SJCRH30 (cell line): Measurements from ENCODE around the gene IFNK. TPM values are rescaled to one million over a fixed set of nuclear protein-coding genes. Genes with fewer than 3 reads are reported as not detected.

Experiments used
- DNase-seq, 2 experiments: peaks; one replicate each; pipeline ENCODE4 v3.0.0-alpha.2; 2015 to 2020
- H3K27ac ChIP-seq: fragments of 250-450 bp; sonication (Bioruptor Pico); 2 replicates; pipeline ENCODE4 v1.5.1; 2020; ENCODE audit warnings: mild to moderate bottlenecking, moderate library complexity
- H3K27me3 ChIP-seq: fragments of 250-450 bp; sonication (Bioruptor Pico); 2 replicates; pipeline ENCODE4 v1.5.1; 2020; ENCODE audit warnings: mild to moderate bottlenecking, moderate library complexity
- H3K36me3 ChIP-seq: fragments of 250-450 bp; sonication (Bioruptor Pico); 2 replicates; pipeline ENCODE4 v1.5.1; 2020; ENCODE audit warnings: mild to moderate bottlenecking, moderate library complexity
- H3K4me1 ChIP-seq: fragments of 250-450 bp; sonication (Bioruptor Pico); 2 replicates; pipeline ENCODE4 v1.5.1; 2020; ENCODE audit warnings: mild to moderate bottlenecking, moderate library complexity
- H3K4me3 ChIP-seq: fragments of 250-450 bp; sonication (Bioruptor Pico); 2 replicates; pipeline ENCODE4 v1.5.1; 2020; ENCODE audit warnings: mild to moderate bottlenecking, moderate library complexity
- H3K9me3 ChIP-seq: fragments of 250-450 bp; sonication (Bioruptor Pico); replicated peaks from 2 replicates; pipeline ENCODE4 v1.5.1; 2020; ENCODE audit warnings: mild to moderate bottlenecking, moderate library complexity
- total RNA-seq: library from RNA; depleted of rRNA; stranded (reverse); fragments of >200 nt; shearing (Covaris generic); gene quantifications from 2 replicates; pipeline ENCODE4 v1.2.3, GENCODE V29; 2014

The IFNK gene
- total RNA-seq, 1 experiment from 2014 or later: not detected

- H3K9me3 ChIP-seq: no peaks in the 10 kb centered on the region
- H3K4me3 ChIP-seq: peak overlapping the region; percentile 56
- no peaks in the 10 kb centered on the region for H3K36me3 ChIP-seq
- H3K27ac ChIP-seq: no peak overlapping the region
- no peaks in the 10 kb centered on the region for H3K4me1 ChIP-seq
- H3K27me3 ChIP-seq: no peaks in the 10 kb centered on the region
- peak in 1 of 2 experiments; percentile 10 for DNase-seq
These were observed 4.2 kb downstream of the IFNK start for GRCh38 chr9:27528076-27528885.

GRCh38 chr9:27528886-27529315 lies 4.8 kb downstream of the IFNK start:
- Histone ChIP-seq H3K27me3 (no peaks in the 10 kb centered on the region), H3K4me1 (no peaks in the 10 kb centered on the region), H3K9me3 (no peaks in the 10 kb centered on the region), H3K4me3 (peak overlapping the region; percentile 56), H3K27ac (no peak overlapping the region), H3K36me3 (no peaks in the 10 kb centered on the region)
- peak in 1 of 2 experiments; percentile 13 for DNase-seq

GRCh38 chr9:27529316-27530278 lies 5.5 kb downstream of the IFNK start, which contains the start of gene MOB3B:
Gene MOB3B, minus strand, starts transcription at chr9:27529814. Its CDS starts 74,264 bp downstream, at chr9:27455550.
- peak; percentile 70 to 78 for DNase-seq
- H3K4me3 ChIP-seq: peak within 1 kb of the TSS; percentile 56
- H3K36me3 ChIP-seq: no peaks in the 10 kb centered on the region
- no peaks in the 10 kb centered on the region for H3K9me3 ChIP-seq
- H3K27me3 ChIP-seq: no peaks in the 10 kb centered on the region
- no peak within 1 kb of the TSS for H3K27ac ChIP-seq
- H3K4me1 ChIP-seq: no peaks in the 10 kb centered on the region

- Histone ChIP-seq H3K36me3 (no peaks in the 10 kb centered on the region), H3K27me3 (no peaks in the 10 kb centered on the region), H3K27ac (no peak overlapping the region), H3K4me1 (no peaks in the 10 kb centered on the region), H3K4me3 (no peak overlapping the region), H3K9me3 (no peaks in the 10 kb centered on the region)
- no peak for DNase-seq
These were observed 7.0 kb downstream of the IFNK start for GRCh38 chr9:27530915-27531755.

- Histone ChIP-seq H3K36me3 (no peaks in the 10 kb centered on the region), H3K4me3 (no peak overlapping the region), H3K9me3 (no peaks in the 10 kb centered on the region), H3K27me3 (no peaks in the 10 kb centered on the region), H3K4me1 (no peaks in the 10 kb centered on the region), H3K27ac (no peak overlapping the region)
- DNase-seq: no peak
These were observed 8.0 kb downstream of the IFNK start for GRCh38 chr9:27532046-27532445.

- H3K36me3 ChIP-seq: no peaks in the 10 kb centered on the region
- H3K27ac ChIP-seq: no peak overlapping the region
- no peaks in the 10 kb centered on the region for H3K27me3 ChIP-seq
- H3K4me1 ChIP-seq: no peaks in the 10 kb centered on the region
- no peak for DNase-seq
- H3K4me3 ChIP-seq: no peak overlapping the region
- H3K9me3 ChIP-seq: no peaks in the 10 kb centered on the region
These were observed 9.2 kb downstream of the IFNK start for GRCh38 chr9:27533311-27533710.

GRCh38 chr9:27534131-27534530 lies 10.0 kb downstream of the IFNK start:
- Histone ChIP-seq H3K4me3 (no peak overlapping the region), H3K4me1 (no peaks in the 10 kb centered on the region), H3K27ac (no peak overlapping the region), H3K27me3 (no peaks in the 10 kb centered on the region), H3K36me3 (no peaks in the 10 kb centered on the region), H3K9me3 (no peaks in the 10 kb centered on the region)
- no peak for DNase-seq

- H3K27ac ChIP-seq: no peak overlapping the region
- no peaks in the 10 kb centered on the region for H3K27me3 ChIP-seq
- no peaks in the 10 kb centered on the region for H3K9me3 ChIP-seq
- DNase-seq: no peak
- no peaks in the 10 kb centered on the region for H3K4me1 ChIP-seq
- no peak overlapping the region for H3K4me3 ChIP-seq
- no peaks in the 10 kb centered on the region for H3K36me3 ChIP-seq
These were observed 10.6 kb downstream of the IFNK start for GRCh38 chr9:27534658-27535209.

GRCh38 chr9:27535701-27536118 lies 11.6 kb downstream of the IFNK start:
- Histone ChIP-seq H3K27ac (no peak overlapping the region), H3K4me3 (no peak overlapping the region), H3K4me1 (no peaks in the 10 kb centered on the region), H3K27me3 (no peaks in the 10 kb centered on the region), H3K36me3 (no peaks in the 10 kb centered on the region), H3K9me3 (no peaks in the 10 kb centered on the region)
- DNase-seq: no peak

GRCh38 chr9:27536168-27536567 lies 12.1 kb downstream of the IFNK start:
- no peaks in the 10 kb centered on the region for H3K27me3 ChIP-seq
- DNase-seq: no peak
- no peak overlapping the region for H3K4me3 ChIP-seq
- H3K27ac ChIP-seq: no peak overlapping the region
- H3K36me3 ChIP-seq: no peaks in the 10 kb centered on the region
- H3K4me1 ChIP-seq: no peaks in the 10 kb centered on the region
- H3K9me3 ChIP-seq: no peaks in the 10 kb centered on the region

- Histone ChIP-seq H3K27me3 (no peaks in the 10 kb centered on the region), H3K27ac (no peak overlapping the region), H3K9me3 (no peaks in the 10 kb centered on the region), H3K36me3 (no peaks in the 10 kb centered on the region), H3K4me3 (no peak overlapping the region), H3K4me1 (no peaks in the 10 kb centered on the region)
- no peak for DNase-seq
These were observed 12.9 kb downstream of the IFNK start for GRCh38 chr9:27537027-27537435.

- Histone ChIP-seq H3K36me3 (no peaks in the 10 kb centered on the region), H3K9me3 (no peaks in the 10 kb centered on the region), H3K27ac (no peak overlapping the region), H3K27me3 (no peaks in the 10 kb centered on the region), H3K4me3 (no peak overlapping the region), H3K4me1 (no peaks in the 10 kb centered on the region)
- DNase-seq: no peak
These were observed 13.7 kb downstream of the IFNK start for GRCh38 chr9:27537756-27538155.

GRCh38 chr9:27538647-27539046 lies 14.6 kb downstream of the IFNK start:
- no peak for DNase-seq
- H3K27me3 ChIP-seq: no peaks in the 10 kb centered on the region

More at GRCh38 chr9:27538647-27539046, 14.6 kb downstream of the IFNK start:
- Histone ChIP-seq H3K27ac (no peak overlapping the region), H3K36me3 (no peaks in the 10 kb centered on the region), H3K9me3 (no peaks in the 10 kb centered on the region), H3K4me1 (no peaks in the 10 kb centered on the region), H3K4me3 (no peak overlapping the region)
